8988T (cell line): ENCODE results near the gene HUS1.
"Not testable (repeated sequence)": the region's sequence is repeated elsewhere in the genome, so short reads cannot be mapped to it uniquely, and the experiment has no call there.

Experiments used
- DNase-seq: peaks from one replicate; pipeline ENCODE4 v3.0.0; 2011

Gene HUS1

DNA sequence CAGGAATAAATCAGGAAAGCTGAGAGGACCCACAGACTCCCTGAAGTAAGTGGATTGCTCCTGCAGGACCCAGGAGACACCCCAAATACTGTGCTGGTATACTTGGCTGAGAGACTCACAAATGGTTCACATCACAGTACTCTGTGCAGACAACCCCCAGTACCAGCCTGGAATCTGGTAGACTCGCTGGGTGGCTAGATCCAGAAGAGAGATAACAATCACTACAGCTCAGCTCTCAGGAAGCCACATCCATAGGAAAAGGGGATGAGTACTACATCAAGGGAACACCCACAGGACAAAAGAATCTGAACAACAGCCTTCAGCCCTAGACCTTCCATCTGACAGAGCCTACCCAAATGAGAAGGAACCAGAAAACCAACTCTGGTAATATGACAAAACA, 62.9 kb downstream of the HUS1 start:
- DNase-seq = not testable (repeated sequence)

DNA sequence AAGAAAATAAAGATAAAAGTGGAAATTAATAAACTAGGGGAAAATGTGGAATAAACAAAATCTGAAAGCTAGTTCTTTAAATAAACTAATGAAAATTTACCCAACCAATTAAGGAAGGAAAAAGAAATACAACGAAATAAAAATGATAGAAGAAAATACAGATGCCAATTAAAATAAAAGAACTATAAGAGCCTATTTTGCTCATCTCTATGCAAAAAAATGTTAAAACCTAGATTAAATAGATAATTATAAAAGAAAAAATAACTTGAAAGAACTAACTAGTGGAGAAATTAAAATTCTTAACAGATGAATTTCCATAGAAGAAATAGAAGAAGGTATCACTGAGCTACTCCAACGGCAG, 63.8 kb downstream of the HUS1 start:
- no peak for DNase-seq

DNA sequence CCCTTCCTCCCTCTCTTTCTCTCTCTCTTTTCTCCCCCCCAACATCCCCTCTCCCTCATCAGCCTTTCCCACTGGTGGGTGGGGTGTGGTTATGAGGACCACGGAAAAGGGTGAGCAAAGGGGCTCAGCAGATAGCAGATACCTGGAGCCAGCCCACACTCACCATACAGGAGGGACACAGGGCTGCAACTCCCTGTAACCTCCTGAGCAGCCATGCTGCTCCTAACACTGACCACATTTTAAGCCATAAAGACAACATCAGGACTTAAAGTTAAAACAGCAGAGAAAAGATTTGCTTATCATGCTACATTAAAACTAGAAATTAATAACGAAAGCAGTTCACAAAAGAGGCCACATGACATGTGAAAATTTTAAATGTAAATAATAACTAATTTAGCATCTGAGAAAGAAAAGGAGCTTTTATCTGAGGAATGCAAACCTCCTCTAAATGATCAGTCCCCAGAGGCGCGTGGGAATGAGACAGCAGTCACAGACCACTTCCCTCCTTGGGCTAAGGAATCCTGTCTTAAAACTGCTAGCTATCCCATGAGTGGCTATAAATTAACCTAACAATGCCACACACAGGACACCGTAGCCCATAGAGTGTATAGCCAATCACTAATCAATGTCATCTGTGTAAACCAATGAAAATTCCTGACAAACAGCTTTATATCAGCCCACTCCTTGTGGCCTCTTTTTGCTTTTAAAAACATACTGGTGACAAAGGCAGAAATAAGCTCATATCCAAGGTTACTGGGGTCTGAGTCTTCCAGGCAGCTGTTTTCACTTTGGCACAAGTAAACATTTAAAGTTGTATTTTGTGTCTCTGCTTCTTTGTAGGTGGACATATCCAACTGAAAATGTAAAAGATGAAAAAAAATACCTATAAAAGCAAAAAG, 64.4 kb downstream of the HUS1 start:
- no peak for DNase-seq
